BE2C (cell line): ENCODE results near the gene GABARAP.
A peak's percentile ranks its signal among the peaks of the same experiment; 100 is the strongest.

Experiments
- DNase-seq: peaks from one replicate; pipeline ENCODE4 v3.0.0-alpha.2; 2020
- H3K27me3 ChIP-seq: fragments of 250-450 bp; sonication (Bioruptor Pico); 2 replicates; pipeline ENCODE4 v1.5.1; 2020; ENCODE audit warnings: mild to moderate bottlenecking
- H3K36me3 ChIP-seq: fragments of 250-450 bp; sonication (Bioruptor Pico); 2 replicates; pipeline ENCODE4 v1.5.1; 2020; ENCODE audit warnings: mild to moderate bottlenecking
- H3K4me1 ChIP-seq: fragments of 250-450 bp; sonication (Bioruptor Pico); 2 replicates; pipeline ENCODE4 v1.5.1; 2020
- H3K4me3 ChIP-seq: 2 replicates; pipeline ENCODE4 v1.5.1; 2011; ENCODE audit warnings: low read depth, low read length
- H3K9me3 ChIP-seq: fragments of 250-450 bp; sonication (Bioruptor Pico); 2 replicates; pipeline ENCODE4 v1.5.1; 2020
- TF ChIP-seq, protein P1 (sequence below): IDR thresholded peaks from 2 replicates; pipeline ENCODE4 v1.5.1; 2012; ENCODE audit warnings: mild to moderate bottlenecking, low read depth, low read length

GABARAP gene

GRCh38 chr17:7262192-7262934, 20.1 kb upstream of the GABARAP start, which contains the start of gene CLDN7:
CLDN7 (minus strand) TSS chr17:7262478; CDS start chr17:7262043, 435 bp downstream.
- no peaks in the 10 kb centered on the region for H3K36me3 ChIP-seq
- no peaks in the 10 kb centered on the region for H3K4me1 ChIP-seq
- TF ChIP-seq, protein P1, sequence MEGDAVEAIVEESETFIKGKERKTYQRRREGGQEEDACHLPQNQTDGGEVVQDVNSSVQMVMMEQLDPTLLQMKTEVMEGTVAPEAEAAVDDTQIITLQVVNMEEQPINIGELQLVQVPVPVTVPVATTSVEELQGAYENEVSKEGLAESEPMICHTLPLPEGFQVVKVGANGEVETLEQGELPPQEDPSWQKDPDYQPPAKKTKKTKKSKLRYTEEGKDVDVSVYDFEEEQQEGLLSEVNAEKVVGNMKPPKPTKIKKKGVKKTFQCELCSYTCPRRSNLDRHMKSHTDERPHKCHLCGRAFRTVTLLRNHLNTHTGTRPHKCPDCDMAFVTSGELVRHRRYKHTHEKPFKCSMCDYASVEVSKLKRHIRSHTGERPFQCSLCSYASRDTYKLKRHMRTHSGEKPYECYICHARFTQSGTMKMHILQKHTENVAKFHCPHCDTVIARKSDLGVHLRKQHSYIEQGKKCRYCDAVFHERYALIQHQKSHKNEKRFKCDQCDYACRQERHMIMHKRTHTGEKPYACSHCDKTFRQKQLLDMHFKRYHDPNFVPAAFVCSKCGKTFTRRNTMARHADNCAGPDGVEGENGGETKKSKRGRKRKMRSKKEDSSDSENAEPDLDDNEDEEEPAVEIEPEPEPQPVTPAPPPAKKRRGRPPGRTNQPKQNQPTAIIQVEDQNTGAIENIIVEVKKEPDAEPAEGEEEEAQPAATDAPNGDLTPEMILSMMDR = no peak
- DNase-seq = no peak
- H3K27me3 ChIP-seq = peaks cover 5% of the 10 kb centered on the region; the same call in 1 of the 2 replicates
- H3K9me3 ChIP-seq = no peaks in the 10 kb centered on the region
- peak within 1 kb of the TSS; percentile 46 for H3K4me3 ChIP-seq

- Histone ChIP-seq H3K9me3 (no peaks in the 10 kb centered on the region), H3K27me3 (peaks cover 5% of the 10 kb centered on the region; the same call in 1 of the 2 replicates), H3K4me3 (peak overlapping the region; percentile 46), H3K4me1 (no peaks in the 10 kb centered on the region), H3K36me3 (no peaks in the 10 kb centered on the region)
- no peak for DNase-seq
- TF ChIP-seq, protein P1 = no peak
Measured at GRCh38 chr17:7261379-7262191, 19.3 kb upstream of the GABARAP start.

DNA sequence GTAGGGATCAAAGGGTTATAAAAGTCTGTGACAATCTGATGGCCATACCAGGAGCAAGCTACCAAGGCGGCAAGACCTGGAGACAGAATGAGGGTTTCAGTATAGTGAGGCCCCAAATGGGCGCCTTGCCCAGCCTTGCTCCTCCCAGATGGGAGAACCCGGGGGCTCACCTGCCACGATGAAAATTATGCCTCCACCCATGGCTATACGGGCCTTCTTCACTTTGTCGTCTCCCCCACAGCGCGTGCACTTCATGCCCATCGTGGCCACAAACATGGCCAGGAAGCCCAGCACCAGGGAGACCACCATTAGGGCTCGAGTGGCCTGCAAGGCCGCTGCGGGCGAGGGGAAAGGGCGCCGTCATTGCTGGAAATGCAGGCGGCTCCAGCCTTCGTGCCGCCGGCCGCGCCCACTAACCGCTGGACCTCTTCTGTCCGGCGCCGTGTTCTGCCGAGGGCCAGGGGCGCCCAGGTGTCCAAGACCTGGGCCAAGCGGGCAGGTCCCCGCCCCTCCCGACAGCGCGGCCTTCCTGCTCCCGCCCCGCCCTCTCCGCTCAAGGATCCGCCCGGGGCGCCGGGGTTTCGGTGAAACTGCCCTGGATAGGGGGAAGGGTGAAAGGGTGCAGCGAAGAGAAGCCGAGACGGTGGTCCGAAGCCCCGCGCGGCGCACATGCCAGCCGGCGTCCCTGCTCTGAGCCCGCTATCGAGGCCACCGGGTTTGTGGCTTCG, 18.6 kb upstream of the GABARAP start:
- DNase-seq = peak; percentile 22
- TF ChIP-seq, protein P1 = no peak

DNA sequence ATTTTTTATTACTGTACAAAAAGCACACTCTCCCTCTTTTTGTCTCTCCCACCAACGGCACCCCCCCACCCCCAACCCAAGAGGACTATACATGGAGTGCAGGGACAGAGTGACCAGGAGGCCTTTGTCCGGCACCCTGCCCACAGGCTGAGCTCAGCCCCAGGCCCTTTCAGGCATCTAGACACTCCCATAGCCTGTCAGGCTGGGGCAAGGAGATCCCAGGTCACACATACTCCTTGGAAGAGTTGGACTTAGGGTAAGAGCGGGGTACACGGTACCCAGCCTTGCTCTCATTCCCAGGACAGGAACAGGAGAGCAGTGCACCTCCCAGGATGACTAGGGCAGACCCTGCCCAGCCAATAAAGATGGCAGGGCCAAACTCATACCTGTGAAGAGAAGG, 17.9 kb upstream of the GABARAP start:
- Histone ChIP-seq H3K9me3 (no peaks in the 10 kb centered on the region), H3K4me1 (no peaks in the 10 kb centered on the region), H3K4me3 (no peak overlapping the region), H3K27me3 (peaks cover 5% of the 10 kb centered on the region; the same call in 1 of the 2 replicates), H3K36me3 (no peaks in the 10 kb centered on the region)
- no peak for DNase-seq
- TF ChIP-seq, protein P1 = no peak

More for the DNA sequence above, 18.6 kb upstream of the GABARAP start:
- Histone ChIP-seq H3K27me3 (peaks cover 5% of the 10 kb centered on the region; the same call in 1 of the 2 replicates), H3K36me3 (no peaks in the 10 kb centered on the region), H3K9me3 (no peaks in the 10 kb centered on the region), H3K4me1 (no peaks in the 10 kb centered on the region), H3K4me3 (peak overlapping the region; percentile 46)

DNA sequence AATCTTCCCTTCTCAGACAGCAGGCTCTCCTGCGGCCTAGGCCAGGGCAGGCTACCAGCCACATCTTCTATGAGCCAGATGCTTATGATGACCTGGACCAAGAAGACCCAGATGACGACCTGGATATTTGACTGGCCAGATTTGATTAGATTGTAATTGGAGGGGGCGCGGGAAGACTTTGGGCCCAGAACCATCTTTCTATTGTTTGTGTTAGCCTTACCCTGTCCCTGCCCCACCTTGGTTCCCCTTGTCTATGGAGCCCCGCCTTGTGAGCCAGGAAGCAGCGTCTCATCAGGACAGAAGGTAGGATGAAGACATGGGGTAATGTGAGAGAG, 17.3 kb upstream of the GABARAP start:
- Histone ChIP-seq H3K9me3 (no peaks in the 10 kb centered on the region), H3K4me1 (no peaks in the 10 kb centered on the region), H3K27me3 (peaks cover 5% of the 10 kb centered on the region; the same call in 1 of the 2 replicates), H3K4me3 (no peak overlapping the region), H3K36me3 (no peaks in the 10 kb centered on the region)
- no peak for DNase-seq
- TF ChIP-seq, protein P1 = no peak
